ENCODE results near the gene N4BP2. TPM values are rescaled to one million over a fixed set of nuclear protein-coding genes. Genes with fewer than 3 reads are reported as not detected.

The N4BP2 gene
- polyA plus RNA-seq, 1 donor = 11.3 TPM

Other genes starting within 250 kb of the N4BP2 start
- gene PDS5A, start 78.9 kb upstream of the N4BP2 start, polyA plus RNA-seq (ENCODE audit: insufficient read length) = 29.6 TPM
- gene RHOH, start 140.2 kb downstream of the N4BP2 start, polyA plus RNA-seq (ENCODE audit: insufficient read length) = 0.33 TPM